IPS DF 4.7 (cell line): ENCODE data around the gene TUFT1.
"Not testable (repeated sequence)": the region's sequence is repeated elsewhere in the genome, so short reads cannot be mapped to it uniquely, and the experiment has no call there.

Source experiments
- DNase-seq: peaks from one replicate; pipeline ENCODE4 v3.0.0-alpha.2; 2013; ENCODE audit warnings: low spot score; ENCODE audit errors: extremely low read depth

TUFT1 gene

DNA sequence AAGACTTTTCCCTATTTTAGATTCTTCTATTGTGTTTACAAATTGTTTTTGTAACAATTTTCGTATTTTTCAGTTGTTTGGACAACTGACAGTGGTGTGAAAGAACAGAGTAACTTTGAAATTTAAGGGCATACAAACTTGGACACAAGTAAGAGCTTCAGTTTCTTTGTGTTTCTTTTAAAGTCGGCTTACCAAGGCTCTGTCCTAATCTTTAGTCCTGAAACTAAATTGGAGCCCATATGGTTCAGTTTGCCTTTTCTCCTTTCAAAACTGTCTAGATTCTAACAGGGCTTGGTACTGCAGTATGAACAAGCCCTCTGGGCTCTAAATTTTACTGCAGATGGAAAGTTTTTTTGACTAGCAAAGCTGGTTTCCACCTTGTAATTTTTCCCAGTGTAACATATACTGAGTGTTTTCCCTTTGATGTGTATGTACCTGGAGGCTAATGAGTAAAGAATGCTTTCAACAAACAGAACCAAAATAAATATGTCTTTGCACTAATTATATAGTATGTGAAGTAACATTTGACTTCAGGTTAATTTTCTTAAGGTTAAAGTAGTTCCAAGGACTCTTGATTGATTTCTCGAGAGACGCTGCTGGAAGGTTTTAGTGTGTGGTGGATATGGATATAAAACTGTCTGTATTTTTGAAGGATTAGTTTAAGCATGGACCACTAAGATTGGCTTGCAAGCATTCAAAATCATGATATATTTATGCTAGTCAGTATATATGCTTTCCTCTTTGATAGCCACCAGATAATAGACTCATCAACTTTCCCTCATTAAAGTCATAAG, 75.8 kb downstream of the TUFT1 start:
- DNase-seq = no peak

DNA sequence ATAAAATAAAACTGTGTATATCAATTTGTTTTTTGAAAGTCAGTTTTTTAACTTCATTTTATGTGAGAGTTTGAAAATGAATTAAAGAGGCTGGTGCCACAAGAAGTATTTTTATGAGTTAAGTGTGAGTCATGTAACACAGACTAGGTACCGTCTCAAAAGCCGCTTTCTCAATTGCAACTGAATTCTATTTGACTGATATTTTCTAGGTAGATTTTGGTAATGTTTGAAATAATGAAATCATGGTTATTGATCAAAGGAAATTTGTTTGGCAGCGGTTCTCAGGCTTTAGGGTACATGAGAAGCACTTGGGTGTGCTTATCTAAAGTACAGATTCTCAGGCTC, 76.4 kb downstream of the TUFT1 start:
- no peak for DNase-seq

DNA sequence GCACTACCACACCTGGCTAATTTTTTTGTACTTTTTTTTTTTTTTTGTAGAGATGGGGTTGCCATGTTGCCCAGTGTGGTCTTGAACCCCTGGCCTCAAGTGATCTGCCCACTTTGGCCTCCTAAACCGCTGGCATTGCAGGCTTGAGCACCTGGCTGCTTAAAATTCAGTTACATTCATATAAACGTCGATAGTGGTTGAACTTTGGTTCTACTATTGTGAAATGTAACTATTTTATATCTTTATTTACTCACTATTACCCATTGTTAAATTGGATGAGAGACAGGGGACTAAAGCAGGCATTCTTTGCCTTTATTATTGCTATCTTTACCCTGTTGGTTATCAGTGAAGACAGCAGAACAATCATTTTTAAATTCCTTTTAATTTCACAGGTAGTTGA, 77.9 kb downstream of the TUFT1 start:
- DNase-seq = no peak

DNA sequence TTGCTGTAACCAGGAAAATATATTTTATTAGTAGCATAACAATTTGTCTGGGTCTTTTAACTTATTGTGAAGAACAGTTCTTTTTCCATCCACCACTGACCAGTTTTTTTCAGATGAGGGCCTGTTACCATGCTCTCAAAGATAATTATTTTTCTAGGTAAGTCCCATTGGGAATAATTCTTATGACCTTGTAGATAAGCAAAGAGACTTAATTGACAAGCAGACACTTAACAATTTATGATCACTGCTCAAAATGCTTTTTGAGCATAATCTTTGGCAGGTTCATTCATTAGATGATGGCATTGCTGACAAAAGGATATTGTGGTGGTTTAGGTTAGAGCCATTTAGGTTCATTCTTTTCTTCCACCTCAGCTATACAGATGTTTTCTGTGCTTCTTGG, 78.4 kb downstream of the TUFT1 start:
- no peak for DNase-seq

DNA sequence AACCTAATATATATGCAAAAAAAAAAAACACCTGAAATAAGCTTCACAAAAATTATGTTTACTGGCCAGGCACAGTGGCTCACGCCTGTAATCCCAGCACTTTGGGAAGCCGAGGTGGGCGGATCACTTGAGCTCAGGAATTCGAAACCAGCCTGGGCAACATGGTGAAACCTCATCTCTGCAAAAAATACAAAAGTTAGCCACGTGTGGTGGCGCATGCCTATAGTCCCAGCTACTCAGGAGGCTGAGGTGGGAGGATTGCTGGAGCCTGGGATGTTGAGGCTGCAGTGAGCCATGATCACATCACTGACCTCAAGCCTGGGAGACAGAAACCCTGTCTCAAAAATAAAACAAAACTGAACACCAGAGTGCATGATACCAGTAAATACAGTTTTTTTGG, 78.9 kb downstream of the TUFT1 start:
- DNase-seq = not testable (repeated sequence)

DNA sequence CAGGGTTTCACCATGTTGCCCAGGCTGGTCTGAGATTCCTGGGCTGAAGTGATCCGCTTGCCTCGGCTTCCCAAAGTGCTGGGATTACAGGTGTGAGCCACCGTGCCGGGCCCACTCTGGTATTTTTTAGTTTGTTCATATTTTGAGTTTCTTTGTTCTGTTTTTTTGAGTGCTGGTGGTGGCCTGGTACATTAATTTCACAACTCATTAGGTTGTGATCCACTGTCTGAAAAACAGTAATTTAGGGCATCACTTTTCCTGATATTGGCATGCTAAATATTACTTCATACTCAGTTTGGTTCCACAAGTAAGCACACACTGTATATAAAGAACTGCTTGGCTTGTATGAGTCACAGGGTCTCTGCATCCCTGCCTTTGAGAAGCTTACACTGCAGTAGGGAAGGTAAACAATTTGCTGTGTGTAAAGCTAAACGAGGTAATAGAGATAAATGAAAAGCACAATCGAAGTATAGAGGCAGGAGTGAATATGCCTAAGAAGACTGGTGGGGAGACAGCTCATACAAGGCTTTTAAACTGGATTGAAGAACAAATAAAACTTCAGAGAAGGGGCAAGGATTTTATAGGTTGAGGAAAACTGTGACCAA, 79.5 kb downstream of the TUFT1 start:
- DNase-seq = no peak

DNA sequence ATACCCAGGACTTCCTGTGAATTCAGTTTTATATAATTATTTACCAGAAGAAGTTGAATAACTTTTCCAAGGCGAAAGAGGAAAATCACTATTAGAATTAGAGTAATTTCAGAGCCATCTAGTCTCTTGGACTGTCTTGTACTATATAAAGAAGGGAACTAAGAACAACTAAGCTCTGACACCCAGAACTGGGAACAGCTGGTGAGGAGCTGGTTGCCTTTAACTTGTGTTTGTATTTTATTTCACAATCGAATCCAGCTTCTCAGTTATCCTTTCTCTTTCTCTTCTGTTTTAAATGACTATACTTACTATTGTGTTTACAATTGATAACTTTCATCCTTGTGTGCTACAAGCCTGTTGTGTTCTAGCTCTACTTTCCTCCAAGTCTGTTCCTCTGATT, 80.2 kb downstream of the TUFT1 start:
- DNase-seq = no peak

DNA sequence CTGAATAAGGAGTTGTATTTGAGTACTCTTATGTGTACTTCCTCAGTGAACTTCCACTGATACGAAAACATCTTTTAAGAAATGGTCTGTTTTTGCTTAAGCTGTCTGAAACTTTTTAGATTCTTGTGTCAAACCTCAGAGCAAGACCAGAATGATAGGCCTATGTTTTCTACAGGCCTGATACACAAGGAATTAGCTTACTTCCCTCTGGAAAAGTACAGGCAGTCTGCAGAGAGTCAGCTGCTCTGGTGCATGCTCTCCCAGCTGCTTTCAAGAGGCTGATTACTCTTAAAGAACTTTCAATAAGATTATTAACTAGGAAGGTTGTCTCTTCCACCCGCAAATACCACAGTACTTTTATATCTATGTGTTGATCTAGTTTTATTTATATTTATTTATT, 81.2 kb downstream of the TUFT1 start:
- DNase-seq = no peak

DNA sequence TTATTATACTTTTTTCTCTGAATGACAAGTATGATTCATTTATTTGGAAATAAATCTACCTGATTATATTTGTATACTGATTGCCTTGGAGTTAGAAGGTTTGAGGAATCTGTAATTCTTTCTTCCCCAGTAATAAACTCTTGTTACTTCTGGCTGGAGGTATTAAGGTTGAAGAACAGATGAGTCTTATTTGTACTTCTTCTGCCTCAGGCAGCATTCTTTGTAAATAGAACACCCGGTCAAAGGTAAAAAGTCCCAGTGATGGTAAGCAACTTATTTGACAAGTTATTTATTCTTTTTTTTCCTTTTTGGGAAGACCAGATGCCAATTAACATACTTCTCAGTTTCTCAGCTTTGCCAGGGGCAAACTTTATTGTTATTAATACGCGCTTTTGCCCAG, 84.7 kb downstream of the TUFT1 start:
- no peak for DNase-seq

DNA sequence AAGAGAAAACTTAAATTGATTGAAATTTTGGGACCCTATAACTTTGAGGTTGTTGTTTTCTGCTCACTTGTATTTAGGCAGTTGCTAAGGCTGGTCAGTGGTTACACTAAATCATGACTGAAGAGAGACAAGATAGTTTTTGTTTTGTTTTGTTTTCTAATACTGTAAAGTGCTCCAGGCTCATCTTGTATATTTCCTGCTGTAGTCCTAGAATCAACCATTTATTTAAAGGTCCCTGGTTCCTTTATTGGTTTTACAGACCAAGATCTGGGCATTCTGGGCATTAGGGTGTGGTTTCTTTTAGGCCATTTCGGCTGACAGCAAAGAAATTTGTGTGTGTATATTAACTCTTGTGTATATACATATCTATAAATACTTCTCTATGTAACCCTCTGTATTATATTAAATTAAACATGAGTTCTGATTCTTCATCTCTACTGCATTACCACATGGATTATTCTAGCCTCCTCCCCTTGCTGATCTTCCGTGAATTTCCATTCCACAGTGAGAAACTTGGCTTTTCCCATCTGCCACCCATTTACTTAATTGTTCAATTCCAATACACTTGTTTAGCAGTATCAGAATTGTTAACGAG, 86.7 kb downstream of the TUFT1 start:
- DNase-seq = no peak

DNA sequence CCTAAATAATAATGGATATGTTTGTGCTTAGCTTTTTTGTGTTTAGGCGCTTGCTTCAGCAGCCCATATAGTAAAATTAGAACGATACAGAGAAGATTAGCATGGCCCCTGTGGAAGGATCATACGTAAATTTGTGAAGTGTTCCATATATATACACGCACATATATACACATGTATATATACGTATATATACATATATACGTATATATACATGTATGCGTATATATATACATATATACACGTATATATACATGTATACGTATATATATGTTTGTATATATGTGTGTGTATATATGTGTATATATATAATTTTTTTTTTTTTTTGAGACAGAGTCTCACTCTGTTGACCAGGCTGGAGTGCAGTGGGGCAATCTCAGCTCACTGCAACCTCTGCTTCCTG, 89.2 kb downstream of the TUFT1 start:
- DNase-seq = no peak
